Measurements from ENCODE around the gene FZD4. TPM values are rescaled to one million over a fixed set of nuclear protein-coding genes. Genes with fewer than 3 reads are reported as not detected.

FZD4 gene
- total RNA-seq, 1 experiment from 2014 or later: 2.6 TPM

DNA sequence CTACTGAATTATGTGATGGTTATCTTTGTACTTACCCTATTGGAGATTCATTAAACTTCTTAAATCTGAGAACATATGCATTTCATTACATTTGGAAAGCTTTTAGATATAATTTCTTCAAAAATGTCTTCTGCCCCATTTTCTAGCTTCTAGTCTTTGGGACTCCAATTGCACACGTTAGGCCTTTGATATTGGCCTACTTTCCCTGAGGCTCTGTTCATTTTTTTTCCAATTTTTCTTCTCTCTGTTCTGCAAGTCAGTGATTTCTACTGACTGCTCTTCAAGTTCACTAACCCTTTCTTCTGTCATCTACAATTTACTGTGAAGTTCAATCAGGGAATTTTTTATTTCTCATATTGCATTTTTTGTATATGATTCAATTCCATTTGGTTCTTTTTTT lies 43.0 kb downstream of the FZD4 start:
- H4K20me1 ChIP-seq (ENCODE audit: insufficient read depth): no peaks in the 10 kb centered on the region
- no peak for TF ChIP-seq EZH2 (IDR thresholded peaks at IDR 0.05; ENCODE audit: low read depth)
- TF ChIP-seq, protein P1, sequence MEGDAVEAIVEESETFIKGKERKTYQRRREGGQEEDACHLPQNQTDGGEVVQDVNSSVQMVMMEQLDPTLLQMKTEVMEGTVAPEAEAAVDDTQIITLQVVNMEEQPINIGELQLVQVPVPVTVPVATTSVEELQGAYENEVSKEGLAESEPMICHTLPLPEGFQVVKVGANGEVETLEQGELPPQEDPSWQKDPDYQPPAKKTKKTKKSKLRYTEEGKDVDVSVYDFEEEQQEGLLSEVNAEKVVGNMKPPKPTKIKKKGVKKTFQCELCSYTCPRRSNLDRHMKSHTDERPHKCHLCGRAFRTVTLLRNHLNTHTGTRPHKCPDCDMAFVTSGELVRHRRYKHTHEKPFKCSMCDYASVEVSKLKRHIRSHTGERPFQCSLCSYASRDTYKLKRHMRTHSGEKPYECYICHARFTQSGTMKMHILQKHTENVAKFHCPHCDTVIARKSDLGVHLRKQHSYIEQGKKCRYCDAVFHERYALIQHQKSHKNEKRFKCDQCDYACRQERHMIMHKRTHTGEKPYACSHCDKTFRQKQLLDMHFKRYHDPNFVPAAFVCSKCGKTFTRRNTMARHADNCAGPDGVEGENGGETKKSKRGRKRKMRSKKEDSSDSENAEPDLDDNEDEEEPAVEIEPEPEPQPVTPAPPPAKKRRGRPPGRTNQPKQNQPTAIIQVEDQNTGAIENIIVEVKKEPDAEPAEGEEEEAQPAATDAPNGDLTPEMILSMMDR (conservative IDR thresholded peaks at IDR 0.05): no peak
- H3K79me2 ChIP-seq (ENCODE audit: low read depth): no peaks in the 10 kb centered on the region
- peaks cover 3% of the 10 kb centered on the region; the same call in 1 of the 2 replicates for H3K9me2 ChIP-seq (ENCODE audit: insufficient read depth)
- intact Hi-C loops (cut with micrococcal nuclease; ENCODE audit: unreplicated experiment): loop anchor here (10.0 kb wide), 2 partner anchors 967 to 1317 kb away; no protein-coding TSS in a partner anchor
- H3K4me1 ChIP-seq (replicated peaks; ENCODE audit: insufficient read depth): peaks cover 39% of the 10 kb centered on the region
- no peak overlapping the region for H3K27ac ChIP-seq
- BruUV-seq (replicated peaks): no TSS peak
- no peak for DNase-seq
- no peak overlapping the region for H2AFZ ChIP-seq
- H3K4me2 ChIP-seq: no peak overlapping the region
- ChIA-PET POLR2A (ENCODE audit: unreplicated experiment) (interaction anchor here (0.6 kb wide), 1 partner anchor 369 kb away, joined by 5 read pairs; no protein-coding TSS in a partner anchor), CTCF (no interaction called here)
- no peaks in the 10 kb centered on the region for H3K27me3 ChIP-seq (ENCODE audit: insufficient read depth, low read depth)
- H3K9me3 ChIP-seq (ENCODE audit: insufficient read depth, low read depth): peaks cover 35% of the 10 kb centered on the region
- H3K4me3 ChIP-seq: no peak overlapping the region
- peaks cover 14% of the 10 kb centered on the region for H3F3A ChIP-seq (ENCODE audit: insufficient read depth, low read depth)
- H3K36me3 ChIP-seq (ENCODE audit: low read depth): peaks cover 12% of the 10 kb centered on the region; the same call in 1 of the 2 replicates

DNA sequence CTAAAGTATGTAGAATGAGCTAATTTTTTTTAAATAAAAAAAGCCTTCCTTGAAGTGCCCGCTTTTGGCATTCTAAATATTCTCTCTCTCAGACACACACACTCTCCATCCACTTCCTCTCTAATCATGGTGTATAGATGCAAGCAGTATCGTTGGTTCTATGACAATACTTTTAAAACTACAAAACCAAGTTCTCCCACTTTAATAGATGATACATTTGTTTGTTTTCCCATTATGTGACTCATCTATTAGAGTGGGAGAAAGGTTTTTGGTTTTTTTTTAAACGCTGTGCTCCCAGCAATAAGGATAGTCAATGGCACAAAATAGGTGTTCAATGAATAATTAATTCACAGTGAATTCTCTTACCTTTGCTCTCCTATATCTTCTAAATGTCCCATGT lies 44.6 kb downstream of the FZD4 start:
- ChIA-PET POLR2A (ENCODE audit: unreplicated experiment) (no interaction called here), CTCF (no interaction called here)
- H3K36me3 ChIP-seq (ENCODE audit: low read depth): peaks cover 12% of the 10 kb centered on the region; the same call in 1 of the 2 replicates
- H2AFZ ChIP-seq: no peak overlapping the region
- no TSS peak for BruUV-seq (replicated peaks)
- no peaks in the 10 kb centered on the region for H3K79me2 ChIP-seq (ENCODE audit: low read depth)
- DNase-seq: peak in 1 of 2 experiments; percentile 80
- no peak overlapping the region for H3K4me3 ChIP-seq
- H3K27ac ChIP-seq: peak overlapping the region; percentile 59
- H3K27me3 ChIP-seq (ENCODE audit: insufficient read depth, low read depth): no peaks in the 10 kb centered on the region
- H3F3A ChIP-seq (ENCODE audit: insufficient read depth, low read depth): peaks cover 6% of the 10 kb centered on the region
- peaks cover 3% of the 10 kb centered on the region; the same call in 1 of the 2 replicates for H3K9me2 ChIP-seq (ENCODE audit: insufficient read depth)
- H3K4me1 ChIP-seq (replicated peaks; ENCODE audit: insufficient read depth): peaks cover 25% of the 10 kb centered on the region
- TF ChIP-seq, protein P1 (conservative IDR thresholded peaks at IDR 0.05): no peak
- TF ChIP-seq EZH2 (IDR thresholded peaks at IDR 0.05; ENCODE audit: low read depth): no peak
- peak overlapping the region; percentile 15; the same call in 1 of the 2 replicates for H3K4me2 ChIP-seq
- intact Hi-C loops (cut with micrococcal nuclease; ENCODE audit: unreplicated experiment): loop anchor here (10.0 kb wide), 2 partner anchors 966 to 1316 kb away; no protein-coding TSS in a partner anchor
- H3K9me3 ChIP-seq (ENCODE audit: insufficient read depth, low read depth): peaks cover 33% of the 10 kb centered on the region
- H4K20me1 ChIP-seq (ENCODE audit: insufficient read depth): no peaks in the 10 kb centered on the region

- Histone ChIP-seq H3K27me3 (ENCODE audit: insufficient read depth, low read depth) (no peaks in the 10 kb centered on the region), H3K4me3 (no peak overlapping the region), H2AFZ (no peak overlapping the region), H3K79me2 (ENCODE audit: low read depth) (no peaks in the 10 kb centered on the region), H3K4me2 (no peak overlapping the region), H3K36me3 (ENCODE audit: low read depth) (no peaks in the 10 kb centered on the region), H4K20me1 (ENCODE audit: insufficient read depth) (no peaks in the 10 kb centered on the region), H3K9me2 (ENCODE audit: insufficient read depth) (no peaks in the 10 kb centered on the region), H3F3A (ENCODE audit: insufficient read depth, low read depth) (peaks cover 5% of the 10 kb centered on the region; the same call in 1 of the 2 replicates), H3K4me1 (replicated peaks; ENCODE audit: insufficient read depth) (peaks cover 16% of the 10 kb centered on the region), H3K9me3 (ENCODE audit: insufficient read depth, low read depth) (no peaks in the 10 kb centered on the region), H3K27ac (no peak overlapping the region)
- no TSS peak for BruUV-seq (replicated peaks)
- ChIA-PET POLR2A (ENCODE audit: unreplicated experiment) (no interaction called here), CTCF (no interaction called here)
- no peak for DNase-seq
- TF ChIP-seq, protein P1 (conservative IDR thresholded peaks at IDR 0.05): no peak
- no peak for TF ChIP-seq EZH2 (IDR thresholded peaks at IDR 0.05; ENCODE audit: low read depth)
- intact Hi-C loops (cut with micrococcal nuclease; ENCODE audit: unreplicated experiment): no loop called here
Measured at GRCh38 chr11:86906198-86906597, 49.0 kb downstream of the FZD4 start.
